Glutamatergic neuron (in vitro differentiated cells): ENCODE data around the gene GSK3A. TPM values are rescaled to one million over a fixed set of nuclear protein-coding genes. Genes with fewer than 3 reads are reported as not detected.

Experiments used
- DNase-seq: peaks from one replicate; pipeline ENCODE4 v3.0.0; 2022
- H3K27ac Mint-ChIP-seq: one replicate; pipeline ENCODE4 v1.8.0; 2020; ENCODE audit warnings: mild to moderate bottlenecking, mixed read lengths, inconsistent platforms; ENCODE audit not compliant: unreplicated experiment
- H3K27me3 Mint-ChIP-seq: one replicate; pipeline ENCODE4 v1.8.0; 2020; ENCODE audit warnings: mild to moderate bottlenecking, moderate library complexity, mixed read lengths, inconsistent platforms; ENCODE audit not compliant: unreplicated experiment
- H3K36me3 Mint-ChIP-seq: one replicate; pipeline ENCODE4 v1.8.0; 2020; ENCODE audit warnings: mild to moderate bottlenecking, mixed read lengths, inconsistent platforms; ENCODE audit not compliant: unreplicated experiment
- H3K4me1 Mint-ChIP-seq: one replicate; pipeline ENCODE4 v1.8.0; 2020; ENCODE audit warnings: mild to moderate bottlenecking, low read depth, mixed read lengths, inconsistent platforms; ENCODE audit not compliant: unreplicated experiment
- H3K4me3 Mint-ChIP-seq: one replicate; pipeline ENCODE4 v1.8.0; 2020; ENCODE audit warnings: mild to moderate bottlenecking, mixed read lengths, inconsistent platforms; ENCODE audit not compliant: unreplicated experiment
- H3K9me3 Mint-ChIP-seq: one replicate; pipeline ENCODE4 v1.8.0; 2020; ENCODE audit warnings: mild to moderate bottlenecking, moderate library complexity, mixed read lengths, inconsistent platforms; ENCODE audit not compliant: unreplicated experiment
- total RNA-seq: library from RNA; stranded (reverse); fragmentation: NEBNext Ultra II Directional; extraction: Animal tissue kit (Norgen Biotek cat#: 25700); gene quantifications from one replicate; pipeline ENCODE4 v1.2.1, GENCODE V29; 2021; ENCODE audit not compliant: unreplicated experiment
- TF ChIP-seq, protein P1 (sequence below): fragments of 200-600 bp; sonication (generic); IDR thresholded peaks from one replicate; pipeline ENCODE4 v1.5.0; 2021; ENCODE audit not compliant: partially characterized antibody, unreplicated experiment

Gene GSK3A
- total RNA-seq, 1 donor from 2014 or later, result 83.2 TPM

DNA sequence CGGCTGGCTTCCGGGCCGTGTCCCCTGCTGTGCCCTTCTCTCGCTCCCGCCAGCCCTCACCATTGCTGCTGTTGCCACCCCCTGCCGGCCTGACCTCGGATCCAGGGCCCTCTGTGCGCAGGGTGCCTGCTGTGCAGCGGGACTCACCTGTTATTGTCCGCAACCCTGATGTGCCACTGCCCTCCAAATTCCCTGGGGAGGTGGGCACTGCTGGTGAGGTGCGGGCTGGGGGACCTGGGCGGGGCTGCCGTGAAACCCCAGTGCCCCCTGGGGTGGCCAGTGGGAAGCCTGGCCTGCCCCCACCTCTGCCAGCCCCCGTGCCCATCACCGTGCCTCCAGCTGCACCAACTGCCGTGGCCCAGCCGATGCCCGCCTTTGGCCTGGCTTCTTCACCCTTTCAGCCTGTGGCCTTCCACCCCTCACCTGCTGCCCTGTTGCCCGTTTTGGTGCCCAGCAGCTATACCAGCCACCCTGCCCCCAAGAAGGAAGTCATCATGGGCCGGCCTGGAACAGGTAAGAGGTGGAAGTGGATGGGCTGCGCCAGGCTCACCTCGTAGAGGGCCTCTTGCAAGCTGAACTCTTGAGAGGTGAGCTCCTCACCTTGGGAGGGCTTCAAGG is 31.8 kb upstream of the GSK3A start:
- H3K36me3 Mint-ChIP-seq, result no peaks in the 10 kb centered on the region
- H3K4me1 Mint-ChIP-seq, result peaks cover 27% of the 10 kb centered on the region
- H3K9me3 Mint-ChIP-seq, result peaks cover 9% of the 10 kb centered on the region
- no peak for DNase-seq
- H3K27me3 Mint-ChIP-seq, result peaks cover 9% of the 10 kb centered on the region
- no peak overlapping the region for H3K4me3 Mint-ChIP-seq
- TF ChIP-seq, protein P1, sequence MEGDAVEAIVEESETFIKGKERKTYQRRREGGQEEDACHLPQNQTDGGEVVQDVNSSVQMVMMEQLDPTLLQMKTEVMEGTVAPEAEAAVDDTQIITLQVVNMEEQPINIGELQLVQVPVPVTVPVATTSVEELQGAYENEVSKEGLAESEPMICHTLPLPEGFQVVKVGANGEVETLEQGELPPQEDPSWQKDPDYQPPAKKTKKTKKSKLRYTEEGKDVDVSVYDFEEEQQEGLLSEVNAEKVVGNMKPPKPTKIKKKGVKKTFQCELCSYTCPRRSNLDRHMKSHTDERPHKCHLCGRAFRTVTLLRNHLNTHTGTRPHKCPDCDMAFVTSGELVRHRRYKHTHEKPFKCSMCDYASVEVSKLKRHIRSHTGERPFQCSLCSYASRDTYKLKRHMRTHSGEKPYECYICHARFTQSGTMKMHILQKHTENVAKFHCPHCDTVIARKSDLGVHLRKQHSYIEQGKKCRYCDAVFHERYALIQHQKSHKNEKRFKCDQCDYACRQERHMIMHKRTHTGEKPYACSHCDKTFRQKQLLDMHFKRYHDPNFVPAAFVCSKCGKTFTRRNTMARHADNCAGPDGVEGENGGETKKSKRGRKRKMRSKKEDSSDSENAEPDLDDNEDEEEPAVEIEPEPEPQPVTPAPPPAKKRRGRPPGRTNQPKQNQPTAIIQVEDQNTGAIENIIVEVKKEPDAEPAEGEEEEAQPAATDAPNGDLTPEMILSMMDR, result no peak
- no peak overlapping the region for H3K27ac Mint-ChIP-seq

- Mint-ChIP-seq H3K4me3 (no peak overlapping the region), H3K9me3 (peaks cover 7% of the 10 kb centered on the region), H3K27ac (peak overlapping the region; percentile 33), H3K27me3 (peaks cover 7% of the 10 kb centered on the region), H3K4me1 (peaks cover 23% of the 10 kb centered on the region), H3K36me3 (no peaks in the 10 kb centered on the region)
- TF ChIP-seq, protein P1, result no peak
- no peak for DNase-seq
These were observed 31.1 kb upstream of the GSK3A start for GRCh38 chr19:42273407-42274064.

DNA sequence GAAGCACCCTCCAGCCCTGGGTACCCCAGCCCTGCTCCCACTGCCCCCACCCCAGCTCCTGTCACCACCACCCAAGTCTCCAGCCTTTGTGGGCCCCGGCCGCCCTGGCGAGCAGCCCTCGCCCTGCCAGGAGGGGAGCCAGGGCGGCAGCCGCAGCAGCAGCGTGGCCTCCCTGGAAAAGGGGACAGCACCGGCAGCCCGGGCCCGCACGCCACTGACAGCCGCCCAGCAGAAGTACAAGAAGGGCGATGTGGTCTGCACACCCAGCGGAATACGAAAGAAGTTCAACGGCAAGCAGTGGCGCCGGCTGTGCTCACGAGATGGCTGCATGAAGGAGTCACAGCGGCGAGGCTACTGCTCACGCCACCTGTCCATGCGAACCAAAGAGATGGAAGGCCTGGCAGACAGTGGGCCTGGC is 30.6 kb upstream of the GSK3A start:
- peaks cover 19% of the 10 kb centered on the region for H3K4me1 Mint-ChIP-seq

GRCh38 chr19:42272535-42272897 is 30.1 kb upstream of the GSK3A start:
- Mint-ChIP-seq H3K9me3 (peaks cover 7% of the 10 kb centered on the region), H3K36me3 (no peaks in the 10 kb centered on the region), H3K27me3 (peaks cover 7% of the 10 kb centered on the region), H3K27ac (no peak overlapping the region), H3K4me1 (peaks cover 21% of the 10 kb centered on the region), H3K4me3 (no peak overlapping the region)
- no peak for DNase-seq
- TF ChIP-seq, protein P1, result no peak

More for the DNA sequence above, 30.6 kb upstream of the GSK3A start:
- Mint-ChIP-seq H3K9me3 (peaks cover 7% of the 10 kb centered on the region), H3K27me3 (peaks cover 7% of the 10 kb centered on the region), H3K4me3 (no peak overlapping the region), H3K36me3 (no peaks in the 10 kb centered on the region), H3K27ac (no peak overlapping the region)
- TF ChIP-seq, protein P1, result no peak
- no peak for DNase-seq

GRCh38 chr19:42271861-42272534 is 29.6 kb upstream of the GSK3A start:
- H3K4me1 Mint-ChIP-seq, result peaks cover 23% of the 10 kb centered on the region
- H3K27me3 Mint-ChIP-seq, result peaks cover 4% of the 10 kb centered on the region
- H3K36me3 Mint-ChIP-seq, result no peaks in the 10 kb centered on the region
- no peak overlapping the region for H3K27ac Mint-ChIP-seq
- TF ChIP-seq, protein P1, result no peak
- no peak overlapping the region for H3K4me3 Mint-ChIP-seq
- H3K9me3 Mint-ChIP-seq, result peaks cover 7% of the 10 kb centered on the region
- no peak for DNase-seq
